22Rv1 (cell line): Measurements from ENCODE around the gene SP9.

Experiments used
- H3K27ac ChIP-seq: fragments of 450-650 bp; 2 replicates; pipeline ENCODE4 v1.5.1; 2017
- ZFX ChIP-seq: fragments of 450-650 bp; IDR thresholded peaks from 2 replicates; pipeline ENCODE4 v1.6.1; 2017; ENCODE audit warnings: antibody characterized with exemption, borderline replicate concordance
- TF ChIP-seq, protein P1 (sequence below): fragments of 450-650 bp; IDR thresholded peaks from 2 replicates; pipeline ENCODE4 v1.5.1; 2017; ENCODE audit warnings: mild to moderate bottlenecking

The SP9 gene

DNA sequence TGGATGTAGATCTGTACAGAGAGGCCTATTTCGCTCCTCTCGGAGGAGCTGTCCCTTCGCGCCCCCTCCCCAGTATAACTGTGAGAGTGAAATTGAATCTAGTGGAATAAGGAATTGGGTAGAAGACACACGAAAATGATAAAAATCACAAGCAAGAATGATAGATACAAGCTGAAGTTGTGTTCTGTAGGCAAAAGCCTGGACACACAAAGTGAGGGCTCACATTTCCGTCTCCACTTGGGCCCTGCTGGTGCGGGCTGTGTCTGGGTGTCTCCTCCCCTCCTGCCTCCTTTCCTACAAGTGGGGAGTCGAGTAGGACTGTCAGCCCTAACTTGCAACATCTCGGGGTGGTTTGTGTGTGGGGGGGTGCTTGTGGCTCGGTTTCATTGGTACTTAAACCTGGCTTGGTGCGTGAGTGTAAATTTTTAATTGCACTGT lies 457 bp upstream of the SP9 start:
- H3K27ac ChIP-seq: no peak overlapping the region
- TF ChIP-seq, protein P1, sequence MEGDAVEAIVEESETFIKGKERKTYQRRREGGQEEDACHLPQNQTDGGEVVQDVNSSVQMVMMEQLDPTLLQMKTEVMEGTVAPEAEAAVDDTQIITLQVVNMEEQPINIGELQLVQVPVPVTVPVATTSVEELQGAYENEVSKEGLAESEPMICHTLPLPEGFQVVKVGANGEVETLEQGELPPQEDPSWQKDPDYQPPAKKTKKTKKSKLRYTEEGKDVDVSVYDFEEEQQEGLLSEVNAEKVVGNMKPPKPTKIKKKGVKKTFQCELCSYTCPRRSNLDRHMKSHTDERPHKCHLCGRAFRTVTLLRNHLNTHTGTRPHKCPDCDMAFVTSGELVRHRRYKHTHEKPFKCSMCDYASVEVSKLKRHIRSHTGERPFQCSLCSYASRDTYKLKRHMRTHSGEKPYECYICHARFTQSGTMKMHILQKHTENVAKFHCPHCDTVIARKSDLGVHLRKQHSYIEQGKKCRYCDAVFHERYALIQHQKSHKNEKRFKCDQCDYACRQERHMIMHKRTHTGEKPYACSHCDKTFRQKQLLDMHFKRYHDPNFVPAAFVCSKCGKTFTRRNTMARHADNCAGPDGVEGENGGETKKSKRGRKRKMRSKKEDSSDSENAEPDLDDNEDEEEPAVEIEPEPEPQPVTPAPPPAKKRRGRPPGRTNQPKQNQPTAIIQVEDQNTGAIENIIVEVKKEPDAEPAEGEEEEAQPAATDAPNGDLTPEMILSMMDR: no peak
- TF ChIP-seq ZFX: no peak

DNA sequence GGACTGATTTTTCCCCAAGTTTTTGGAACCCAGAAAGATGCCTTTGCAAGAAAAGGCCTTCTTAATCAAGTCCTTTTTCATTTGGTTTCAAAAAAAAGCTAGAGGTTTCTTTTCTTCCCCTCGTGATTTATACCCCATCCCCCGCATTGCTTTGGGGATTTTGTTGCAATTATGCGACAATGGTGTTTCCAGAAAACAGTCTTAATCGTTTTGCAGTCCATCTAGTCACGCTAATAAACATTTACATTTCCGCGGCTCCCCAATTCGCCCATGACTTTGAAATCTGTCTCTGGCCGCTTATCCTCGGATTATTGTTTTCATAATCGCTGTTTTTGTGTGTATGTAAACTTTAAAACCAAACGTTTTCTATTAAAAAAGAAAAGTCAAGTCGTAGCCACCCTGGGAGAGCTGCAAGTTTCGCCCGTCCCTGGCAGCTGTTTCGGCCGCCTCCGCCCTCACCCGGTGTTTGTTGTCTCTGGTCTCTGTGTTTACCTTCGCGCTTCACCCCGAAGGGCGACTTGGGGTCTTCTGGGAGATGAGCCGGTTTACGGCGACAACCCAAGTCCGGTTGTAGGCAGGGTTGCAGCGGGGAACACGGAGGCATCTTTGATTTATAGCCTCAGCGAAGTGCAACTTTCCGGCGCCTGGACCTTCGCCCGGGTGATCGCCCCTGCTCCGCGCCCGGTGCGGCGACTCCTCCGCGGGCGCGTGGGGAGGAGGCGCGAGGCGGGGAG lies 667 bp downstream of the SP9 start:
- no peak overlapping the region for H3K27ac ChIP-seq
- no peak for TF ChIP-seq ZFX
- TF ChIP-seq, protein P1: no peak

- no peak for TF ChIP-seq ZFX
- TF ChIP-seq, protein P1: no peak
These were observed 1.3 kb downstream of the SP9 start for GRCh38 chr2:174335988-174336500.

DNA sequence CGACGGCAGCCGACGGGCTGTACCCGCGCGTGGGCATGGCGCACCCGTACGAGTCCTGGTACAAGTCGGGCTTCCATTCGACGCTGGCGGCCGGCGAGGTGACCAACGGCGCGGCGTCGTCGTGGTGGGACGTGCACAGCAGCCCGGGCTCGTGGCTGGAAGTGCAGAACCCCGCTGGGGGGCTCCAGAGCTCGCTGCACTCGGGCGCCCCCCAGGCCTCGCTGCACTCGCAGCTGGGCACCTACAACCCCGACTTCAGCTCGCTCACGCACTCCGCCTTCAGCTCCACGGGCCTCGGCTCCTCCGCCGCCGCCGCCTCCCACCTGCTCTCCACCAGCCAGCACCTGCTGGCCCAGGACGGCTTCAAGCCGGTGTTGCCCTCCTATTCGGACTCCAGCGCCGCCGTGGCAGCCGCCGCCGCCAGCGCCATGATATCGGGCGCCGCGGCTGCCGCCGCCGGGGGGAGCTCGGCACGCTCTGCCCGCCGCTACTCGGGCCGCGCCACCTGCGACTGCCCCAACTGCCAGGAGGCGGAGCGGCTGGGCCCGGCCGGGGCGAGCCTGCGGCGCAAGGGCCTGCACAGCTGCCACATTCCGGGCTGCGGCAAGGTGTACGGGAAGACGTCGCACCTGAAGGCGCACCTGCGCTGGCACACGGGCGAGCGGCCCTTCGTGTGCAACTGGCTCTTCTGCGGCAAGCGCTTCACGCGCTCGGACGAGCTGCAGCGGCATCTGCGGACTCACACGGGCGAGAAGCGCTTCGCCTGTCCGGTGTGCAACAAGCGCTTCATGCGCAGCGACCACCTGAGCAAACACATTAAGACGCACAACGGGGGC lies 2.0 kb downstream of the SP9 start:
- no peak for TF ChIP-seq ZFX
- TF ChIP-seq, protein P1: no peak
- no peak overlapping the region for H3K27ac ChIP-seq

More at GRCh38 chr2:174335988-174336500, 1.3 kb downstream of the SP9 start:
- H3K27ac ChIP-seq: no peak overlapping the region

DNA sequence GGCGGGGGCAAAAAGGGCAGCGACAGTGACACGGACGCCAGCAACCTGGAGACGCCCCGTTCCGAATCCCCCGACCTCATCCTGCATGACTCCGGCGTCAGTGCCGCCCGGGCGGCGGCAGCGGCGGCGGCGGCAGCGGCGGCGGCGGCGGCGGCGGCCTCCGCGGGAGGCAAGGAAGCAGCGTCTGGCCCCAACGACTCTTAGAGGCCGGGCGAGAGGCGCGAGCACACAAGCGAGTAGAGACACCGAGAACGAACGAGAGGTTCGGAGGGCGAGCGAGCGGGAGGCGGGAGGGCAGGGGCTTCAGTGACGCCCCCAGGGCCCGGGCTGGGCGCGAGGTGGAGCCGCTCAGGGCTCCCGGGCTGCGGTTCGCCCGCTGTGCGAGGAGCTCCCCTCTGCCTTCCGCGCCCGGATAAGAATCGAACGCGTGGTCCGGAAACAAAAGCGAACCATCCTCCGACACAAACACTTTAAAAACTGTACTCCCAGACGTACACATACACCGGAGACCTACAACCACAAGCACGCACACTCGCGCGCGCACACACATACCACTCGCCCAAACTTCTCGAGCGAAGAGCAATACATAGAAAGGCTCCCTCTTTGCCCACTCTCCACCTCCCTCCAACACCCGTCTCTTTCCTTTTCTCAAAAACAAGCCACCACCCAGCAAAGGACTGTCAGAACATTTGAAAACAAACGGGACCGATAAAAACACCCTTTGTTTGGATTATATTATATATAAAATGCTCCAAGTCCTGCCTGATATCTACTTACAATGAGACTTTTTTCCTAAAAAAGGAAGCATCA lies 2.8 kb downstream of the SP9 start:
- H3K27ac ChIP-seq: no peak overlapping the region

GRCh38 chr2:174338147-174338605 lies 3.4 kb downstream of the SP9 start:
- TF ChIP-seq, protein P1: no peak
- no peak for TF ChIP-seq ZFX
- no peak overlapping the region for H3K27ac ChIP-seq

More for the DNA sequence above, 2.8 kb downstream of the SP9 start:
- no peak for TF ChIP-seq ZFX
- TF ChIP-seq, protein P1: no peak
